ENCODE results near the gene MEX3D.

- TF ChIP-seq NFIC (IDR thresholded peaks at IDR 0.05) (no peak), EP300 (IDR thresholded peaks at IDR 0.05; ENCODE audit: borderline replicate concordance) (no peak), RAD21 (IDR thresholded peaks at IDR 0.05; ENCODE audit: low read depth) (no peak), USF1 (IDR thresholded peaks at IDR 0.05) (no peak), YY1 (IDR thresholded peaks at IDR 0.05; ENCODE audit: low read depth) (no peak), CREB1 (IDR thresholded peaks at IDR 0.05; ENCODE audit: low read depth) (no peak), FOXM1 (IDR thresholded peaks at IDR 0.05; ENCODE audit: borderline replicate concordance, low read depth) (no peak), ZBTB7A (IDR thresholded peaks at IDR 0.05; ENCODE audit: low read depth) (no peak), TCF12 (IDR thresholded peaks at IDR 0.05; ENCODE audit: low read depth) (no peak), REST (IDR thresholded peaks at IDR 0.05; ENCODE audit: low read depth) (no peak)
Measured at GRCh38 chr19:1518471-1518870, 49.7 kb downstream of the MEX3D start.

Data from Ishikawa (cell line).